GM19455 (cell line): Measurements from ENCODE around the gene IL1RAP.

Source experiments
- ATAC-seq: cut with Tn5 transposase; IDR thresholded peaks from one replicate; pipeline ENCODE4 v1.9.1; 2021; ENCODE audit not compliant: unreplicated experiment

Gene IL1RAP

GRCh38 chr3:190701096-190701532, 187.2 kb downstream of the IL1RAP start:
- ATAC-seq = no peak

DNA sequence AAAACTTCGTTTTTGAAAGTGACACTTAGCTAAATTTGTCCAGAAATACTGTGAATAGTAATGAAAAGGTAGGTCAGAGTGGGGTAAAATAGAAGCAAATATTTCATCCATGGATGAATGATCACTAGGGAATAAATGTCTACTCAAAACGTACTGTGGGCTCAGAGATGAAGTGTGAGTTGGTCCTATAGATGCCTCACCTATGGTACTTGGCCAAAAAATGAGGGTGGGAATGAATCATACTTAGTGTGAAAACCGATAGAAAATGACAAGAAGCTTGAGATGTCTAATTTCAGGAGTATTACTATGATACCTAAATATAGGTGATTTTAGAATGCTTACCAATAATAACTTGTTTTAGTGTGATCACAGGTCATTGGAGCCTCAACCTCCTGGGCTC, 192.7 kb downstream of the IL1RAP start:
- no peak for ATAC-seq
